Lower lobe of right lung (tissue), 2 donors: ENCODE measurements around the gene VPS52. TPM values are rescaled to one million over a fixed set of nuclear protein-coding genes. Genes with fewer than 3 reads are reported as not detected.
"Not testable (repeated sequence)": the region's sequence is repeated elsewhere in the genome, so short reads cannot be mapped to it uniquely, and the experiment has no call there.

Source experiments
- ATAC-seq, 2 donors: fragments of 200-7000 bp; cut with Tn5 transposase; one replicate each; pipeline ENCODE4 v1.9.1; 2020 to 2022; ENCODE audit warnings: mild to moderate bottlenecking in 2 of 2, moderate library complexity in 2 of 2
- DNase-seq: peaks from one replicate; pipeline ENCODE4 v3.0.0-alpha.2; 2020
- H3K27ac ChIP-seq: fragments of 200-600 bp; one replicate; pipeline ENCODE4 v1.8.0; 2022
- H3K27me3 ChIP-seq: fragments of 200-600 bp; one replicate; pipeline ENCODE4 v1.8.0; 2022; ENCODE audit warnings: low read depth
- H3K36me3 ChIP-seq: fragments of 200-600 bp; one replicate; pipeline ENCODE4 v1.8.0; 2022; ENCODE audit warnings: mild to moderate bottlenecking
- H3K4me1 ChIP-seq: fragments of 200-600 bp; one replicate; pipeline ENCODE4 v1.8.0; 2022
- H3K4me3 ChIP-seq: fragments of 200-600 bp; one replicate; pipeline ENCODE4 v1.8.0; 2022; ENCODE audit warnings: mild to moderate bottlenecking
- H3K9me3 ChIP-seq: fragments of 200-600 bp; one replicate; pipeline ENCODE4 v1.8.0; 2022
- intact Hi-C: fragments of 100-400 bp; cut with DNase I; formaldehyde crosslinking; loops from one replicate; pipeline ENCODE4 v1.11.0; 2022
- total RNA-seq: library from RNA; stranded (reverse); fragmentation: NEBNext Ultra II Directional; extraction: Animal tissue kit (Norgen Biotek cat#: 25700); gene quantifications from one replicate; pipeline ENCODE4 v1.2.1, GENCODE V29; 2021
- TF ChIP-seq, protein P1 (sequence below): fragments of 200-600 bp; IDR thresholded peaks from one replicate; pipeline ENCODE4 v1.8.0; 2022; ENCODE audit warnings: antibody characterized with exemption, mild to moderate bottlenecking
- donor health status: DM: no; HTN: yes; CAD: no; lungs with severe emphysema.

The VPS52 gene
- total RNA-seq, 1 donor from 2014 or later: 59.7 TPM

DNA sequence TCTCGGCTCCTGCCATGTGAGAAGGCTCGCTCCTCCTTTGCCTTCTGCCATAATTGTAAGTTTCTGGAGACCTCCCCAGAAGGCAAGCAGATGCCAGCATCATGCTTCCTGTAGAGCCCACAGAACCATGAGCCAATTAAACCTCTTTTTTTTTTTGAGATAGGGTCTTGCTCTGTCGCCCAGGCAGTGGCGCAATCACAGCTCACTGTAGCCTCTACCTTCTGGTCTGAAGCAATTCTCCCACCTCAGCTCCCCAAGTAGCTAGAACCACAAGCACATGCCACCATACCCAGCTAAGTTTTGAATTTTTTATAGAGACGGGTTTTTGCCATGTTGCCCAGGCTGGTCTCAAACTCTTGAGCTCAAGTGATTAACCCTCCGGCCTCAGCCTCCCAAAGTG lies 34.8 kb downstream of the VPS52 start:
- Histone ChIP-seq H3K27me3 (peaks cover 18% of the 10 kb centered on the region), H3K4me3 (no peak overlapping the region), H3K27ac (no peak overlapping the region), H3K36me3 (no peaks in the 10 kb centered on the region), H3K4me1 (no peaks in the 10 kb centered on the region), H3K9me3 (no peaks in the 10 kb centered on the region)
- TF ChIP-seq, protein P1, sequence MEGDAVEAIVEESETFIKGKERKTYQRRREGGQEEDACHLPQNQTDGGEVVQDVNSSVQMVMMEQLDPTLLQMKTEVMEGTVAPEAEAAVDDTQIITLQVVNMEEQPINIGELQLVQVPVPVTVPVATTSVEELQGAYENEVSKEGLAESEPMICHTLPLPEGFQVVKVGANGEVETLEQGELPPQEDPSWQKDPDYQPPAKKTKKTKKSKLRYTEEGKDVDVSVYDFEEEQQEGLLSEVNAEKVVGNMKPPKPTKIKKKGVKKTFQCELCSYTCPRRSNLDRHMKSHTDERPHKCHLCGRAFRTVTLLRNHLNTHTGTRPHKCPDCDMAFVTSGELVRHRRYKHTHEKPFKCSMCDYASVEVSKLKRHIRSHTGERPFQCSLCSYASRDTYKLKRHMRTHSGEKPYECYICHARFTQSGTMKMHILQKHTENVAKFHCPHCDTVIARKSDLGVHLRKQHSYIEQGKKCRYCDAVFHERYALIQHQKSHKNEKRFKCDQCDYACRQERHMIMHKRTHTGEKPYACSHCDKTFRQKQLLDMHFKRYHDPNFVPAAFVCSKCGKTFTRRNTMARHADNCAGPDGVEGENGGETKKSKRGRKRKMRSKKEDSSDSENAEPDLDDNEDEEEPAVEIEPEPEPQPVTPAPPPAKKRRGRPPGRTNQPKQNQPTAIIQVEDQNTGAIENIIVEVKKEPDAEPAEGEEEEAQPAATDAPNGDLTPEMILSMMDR: no peak
- no peak for ATAC-seq
- no peak for DNase-seq
- intact Hi-C loops: no loop called here

- TF ChIP-seq, protein P1: no peak
- intact Hi-C loops: no loop called here
- Histone ChIP-seq H3K4me3 (no peak overlapping the region), H3K27me3 (peaks cover 18% of the 10 kb centered on the region), H3K27ac (no peak overlapping the region), H3K36me3 (no peaks in the 10 kb centered on the region), H3K4me1 (no peaks in the 10 kb centered on the region), H3K9me3 (no peaks in the 10 kb centered on the region)
- DNase-seq (no peak), ATAC-seq (no peak)
Measured at GRCh38 chr6:33236328-33236727, 35.3 kb downstream of the VPS52 start.

DNA sequence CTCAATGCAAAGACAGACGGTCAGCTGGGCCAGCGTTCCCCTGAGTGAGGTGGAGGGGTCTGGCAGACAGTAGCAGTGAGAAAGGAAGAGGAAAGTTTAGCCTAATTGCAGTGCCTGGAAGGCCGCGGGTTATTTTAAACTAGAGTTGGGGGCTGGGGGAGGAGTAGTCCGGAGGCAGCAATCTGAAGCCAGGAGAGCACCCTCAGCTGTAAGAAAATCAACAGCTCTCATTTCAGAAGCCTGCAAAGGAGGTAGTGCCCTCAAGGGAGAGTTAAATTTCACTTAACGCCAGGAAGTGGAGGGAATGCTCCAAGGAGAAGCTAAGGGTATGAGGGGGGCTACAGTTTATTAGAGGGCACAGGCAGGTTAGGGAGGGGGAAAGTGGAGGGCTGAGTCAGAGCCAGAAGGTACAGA lies 36.4 kb downstream of the VPS52 start:
- no peak for ATAC-seq
- TF ChIP-seq, protein P1: no peak
- intact Hi-C loops: no loop called here

GRCh38 chr6:33226503-33227120 lies 45.1 kb downstream of the VPS52 start:
- intact Hi-C loops, H3K27ac ChIP-seq, H3K4me3 ChIP-seq, ATAC-seq, H3K36me3 ChIP-seq, DNase-seq, H3K4me1 ChIP-seq, H3K9me3 ChIP-seq: not testable (repeated sequence)
- H3K27me3 ChIP-seq: peaks cover 17% of the 10 kb centered on the region

More for the DNA sequence above, 36.4 kb downstream of the VPS52 start:
- Histone ChIP-seq H3K36me3 (no peaks in the 10 kb centered on the region), H3K4me1 (no peaks in the 10 kb centered on the region), H3K4me3 (no peak overlapping the region), H3K9me3 (no peaks in the 10 kb centered on the region), H3K27me3 (peaks cover 18% of the 10 kb centered on the region), H3K27ac (no peak overlapping the region)
- no peak for DNase-seq

- Histone ChIP-seq H3K27ac (no peak overlapping the region), H3K36me3 (no peaks in the 10 kb centered on the region), H3K4me1 (peaks cover 14% of the 10 kb centered on the region), H3K27me3 (peaks cover 17% of the 10 kb centered on the region), H3K4me3 (no peak overlapping the region), H3K9me3 (no peaks in the 10 kb centered on the region)
- ATAC-seq (no peak), DNase-seq (no peak)
- intact Hi-C loops: no loop called here
- TF ChIP-seq, protein P1: no peak
Measured at GRCh38 chr6:33217681-33218080, 54.0 kb downstream of the VPS52 start.

DNA sequence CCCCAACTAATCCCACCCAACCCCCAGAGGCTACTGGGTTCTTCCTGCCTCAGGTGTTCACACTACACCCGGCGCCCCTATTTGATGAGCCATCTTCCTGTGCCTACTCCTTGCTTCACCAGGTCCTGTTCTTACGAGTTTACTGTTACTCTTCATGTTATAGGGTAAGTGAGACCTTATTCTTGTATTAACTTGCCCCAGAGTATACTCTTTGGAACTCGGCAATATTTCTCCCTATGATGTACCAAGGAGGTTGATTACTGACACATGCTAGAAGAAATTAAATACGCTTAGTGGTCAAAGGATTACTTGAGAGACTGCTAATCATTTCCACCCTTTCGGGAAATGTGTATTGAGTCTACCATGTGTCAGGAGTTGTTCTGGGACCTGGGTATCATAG lies 54.4 kb downstream of the VPS52 start:
- H3K36me3 ChIP-seq: no peaks in the 10 kb centered on the region
- no peaks in the 10 kb centered on the region for H3K9me3 ChIP-seq
- no peak overlapping the region for H3K4me3 ChIP-seq
- peaks cover 15% of the 10 kb centered on the region for H3K4me1 ChIP-seq
- no peak overlapping the region for H3K27ac ChIP-seq
- ATAC-seq (no peak), DNase-seq (no peak)
- intact Hi-C loops: no loop called here
- H3K27me3 ChIP-seq: peaks cover 17% of the 10 kb centered on the region
- TF ChIP-seq, protein P1: no peak
